ENCODE results near the gene RFX2.

RFX2 gene

GRCh38 chr19:6059396-6059947 is 50.8 kb downstream of the RFX2 start:
- DNase-seq: no peak

DNA sequence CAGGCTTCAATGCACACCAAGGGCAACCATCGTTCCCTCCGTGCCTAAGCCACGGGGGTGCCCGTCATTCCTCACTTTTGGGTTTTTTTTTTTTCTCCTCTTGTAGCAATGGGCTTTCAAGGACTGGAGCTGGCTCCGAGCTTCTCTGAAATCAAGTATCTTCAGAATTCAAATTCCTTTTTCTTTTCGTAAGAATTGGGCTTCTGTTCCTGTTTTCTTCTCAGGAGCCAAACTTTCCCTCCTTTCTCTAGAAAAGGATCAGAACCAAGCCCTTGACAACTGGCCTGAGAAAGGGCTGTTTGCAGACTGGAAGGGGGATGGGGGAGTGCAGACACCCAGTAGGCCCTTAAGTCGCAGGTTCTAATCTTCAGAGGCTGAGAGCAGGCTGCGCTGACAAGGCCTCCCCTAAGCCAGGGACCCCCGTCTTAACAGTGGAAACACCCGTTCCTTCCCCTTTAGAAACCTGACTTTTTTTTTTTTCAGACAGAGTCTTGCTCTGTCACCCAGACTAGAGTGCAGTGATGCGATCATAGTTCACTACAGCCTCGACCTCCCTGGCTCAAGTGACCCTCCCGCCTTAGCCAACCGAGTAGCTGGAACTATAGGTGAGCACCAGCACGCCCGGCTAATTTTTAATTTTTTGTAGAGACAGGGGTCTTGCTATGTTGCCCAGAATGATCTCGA is 51.6 kb downstream of the RFX2 start:
- no peak for DNase-seq

GRCh38 chr19:6057651-6058517 is 52.4 kb downstream of the RFX2 start:
- DNase-seq: no peak

DNA sequence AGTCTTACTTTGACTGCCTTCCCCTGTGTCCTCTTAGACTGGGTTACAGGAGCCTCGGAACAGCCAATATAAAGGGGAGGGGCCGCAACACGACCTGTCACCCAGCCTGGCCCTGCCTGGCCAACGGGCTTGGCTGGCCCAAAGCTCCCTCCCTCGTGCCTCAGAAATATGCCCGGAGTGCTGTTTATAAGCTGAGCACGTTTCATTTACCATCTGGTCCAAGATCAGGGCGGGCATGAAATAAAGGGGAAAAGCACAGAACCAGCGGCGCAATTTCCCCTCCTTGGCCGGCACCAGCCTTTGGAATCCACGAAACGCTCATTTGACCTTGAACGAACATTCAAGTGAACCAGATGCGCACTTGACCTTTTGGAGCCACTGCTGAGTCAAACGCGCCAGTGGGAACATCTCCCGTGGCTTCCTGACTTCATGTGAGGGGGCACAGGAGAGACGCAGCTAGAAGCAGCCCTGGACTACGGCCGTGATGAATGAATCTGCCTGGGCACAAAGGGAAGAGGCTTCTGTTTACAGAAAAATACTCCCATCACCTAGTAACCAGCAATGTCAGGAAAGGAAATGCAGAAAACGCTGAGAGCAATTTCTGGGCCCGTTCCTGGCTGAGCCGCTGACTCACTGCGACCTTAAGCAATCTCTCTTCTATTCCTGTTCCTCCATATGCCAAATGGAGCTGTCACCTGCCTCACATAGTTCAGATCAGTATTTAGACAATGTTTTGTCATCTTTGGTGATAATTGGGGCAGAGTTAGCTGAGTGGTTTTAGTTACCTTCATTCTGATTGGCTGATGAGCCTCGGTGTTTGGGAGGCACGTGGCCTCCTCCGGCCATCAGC is 53.3 kb downstream of the RFX2 start:
- peak; percentile 97 for DNase-seq

DNA sequence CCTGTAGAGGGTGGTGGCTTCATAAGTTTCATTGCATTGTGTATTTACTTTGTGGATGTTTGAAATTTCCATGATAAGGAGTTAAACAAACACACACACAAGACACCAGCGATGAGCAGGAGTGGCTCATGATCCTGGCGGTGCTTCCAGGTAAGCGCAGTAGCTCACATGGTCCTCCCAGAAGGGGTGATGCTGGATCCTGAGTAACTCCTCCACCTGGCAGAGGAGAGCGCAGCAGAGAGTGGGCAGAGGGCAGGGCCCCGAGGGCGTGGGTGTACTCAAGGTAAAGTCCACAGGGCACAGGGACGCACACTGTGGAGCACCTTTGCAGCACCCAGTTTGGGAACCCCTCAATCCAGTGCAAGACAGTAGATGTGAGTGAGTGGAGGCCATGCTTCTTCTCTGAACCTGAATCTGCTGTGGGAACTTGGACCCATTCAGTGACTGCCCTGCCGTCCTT is 54.0 kb downstream of the RFX2 start:
- no peak for DNase-seq

DNA sequence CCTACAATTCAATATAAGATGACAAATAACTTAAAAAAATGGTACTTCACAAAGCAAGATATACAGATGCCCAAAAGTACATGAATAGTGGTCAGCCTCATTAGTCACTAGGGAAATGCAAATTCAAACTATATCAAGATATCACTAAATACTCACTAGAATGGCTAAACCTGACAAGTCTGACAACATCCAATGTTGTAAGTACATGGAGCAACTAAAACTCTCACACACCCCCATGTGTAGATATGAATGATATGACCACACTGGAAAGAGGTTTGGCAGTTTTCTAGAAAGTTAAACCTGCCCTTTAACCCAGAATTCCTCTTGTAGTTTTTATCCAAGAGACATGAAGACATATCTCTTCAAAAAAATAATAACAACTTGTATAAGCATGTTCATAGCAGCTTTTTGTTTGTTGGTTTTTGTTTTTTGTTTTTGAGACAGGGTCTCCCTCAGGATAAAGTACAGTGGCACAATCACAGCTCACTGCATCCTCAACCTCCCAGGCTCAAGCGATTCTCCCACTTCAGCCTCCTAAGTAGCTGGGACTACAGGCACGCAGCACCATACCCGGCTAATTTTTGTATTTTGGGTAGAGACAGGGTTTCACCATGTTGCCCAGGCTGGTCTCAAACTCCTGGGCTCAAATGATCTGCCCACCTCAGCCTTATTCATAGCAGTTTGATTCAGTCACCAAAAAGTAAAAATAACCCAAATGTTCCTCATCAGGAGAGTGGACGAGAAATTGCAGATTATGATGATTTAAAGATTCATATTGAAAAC is 55.1 kb downstream of the RFX2 start:
- DNase-seq: peak in 1 of 2 donors; percentile 32

DNA sequence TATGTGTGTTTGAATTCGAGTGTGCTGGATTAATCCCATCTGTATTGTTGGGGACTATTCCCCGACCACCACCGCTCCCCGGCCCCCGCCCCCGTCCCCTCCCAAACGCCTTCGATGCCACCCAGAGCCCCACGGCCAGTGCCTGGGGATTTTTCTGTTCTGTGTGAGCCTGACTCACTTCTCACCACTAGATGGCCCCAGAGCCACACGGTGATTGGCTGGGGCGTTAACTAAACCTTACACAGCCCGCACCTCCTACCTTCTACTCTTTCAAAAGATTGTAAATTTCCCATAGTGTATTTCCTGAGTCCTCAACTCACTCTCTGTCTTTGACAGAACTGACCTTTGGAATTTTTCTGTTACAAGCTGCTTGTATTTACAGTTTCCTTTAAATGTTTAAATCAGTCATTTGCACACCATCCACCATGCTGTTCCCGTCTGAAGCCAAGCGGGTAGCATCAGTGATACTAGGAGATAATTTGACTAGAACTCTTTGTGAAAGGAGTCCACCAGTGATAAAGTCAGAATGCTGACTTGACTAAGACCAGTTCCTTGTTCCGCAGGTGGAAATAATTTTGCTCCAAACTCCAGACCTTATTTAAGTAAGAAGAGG is 61.4 kb downstream of the RFX2 start:
- DNase-seq: peak; percentile 82 to 85

DNA sequence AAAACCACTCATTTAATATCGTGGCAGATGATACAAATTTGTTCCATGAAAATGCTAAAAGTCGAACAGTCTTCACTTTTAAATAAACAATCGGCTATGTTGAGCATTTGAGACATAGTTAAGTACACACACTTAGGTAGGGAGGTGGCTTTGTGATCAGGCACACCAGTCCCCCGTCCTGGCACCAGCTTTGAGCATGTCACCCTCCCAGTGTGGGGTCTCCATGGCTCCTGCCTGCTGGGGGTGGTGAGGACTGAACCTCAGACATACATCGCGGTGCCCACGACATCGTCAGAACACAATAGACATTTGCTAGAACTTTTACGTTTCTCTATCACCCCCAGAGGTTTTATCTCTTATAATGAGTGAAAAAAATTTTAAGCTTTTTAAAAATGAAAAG is 62.0 kb downstream of the RFX2 start:
- no peak for DNase-seq

GRCh38 chr19:6047741-6048251 is 62.5 kb downstream of the RFX2 start:
- DNase-seq: peak; percentile 22 to 43

GRCh38 chr19:6047256-6047655 is 63.0 kb downstream of the RFX2 start:
- no peak for DNase-seq

- DNase-seq: no peak
These were observed 65.2 kb downstream of the RFX2 start for GRCh38 chr19:6045108-6045507.

GRCh38 chr19:6044056-6044805 is 66.1 kb downstream of the RFX2 start:
- no peak for DNase-seq

GRCh38 chr19:6042776-6043726 is 67.2 kb downstream of the RFX2 start:
- DNase-seq: no peak

DNA sequence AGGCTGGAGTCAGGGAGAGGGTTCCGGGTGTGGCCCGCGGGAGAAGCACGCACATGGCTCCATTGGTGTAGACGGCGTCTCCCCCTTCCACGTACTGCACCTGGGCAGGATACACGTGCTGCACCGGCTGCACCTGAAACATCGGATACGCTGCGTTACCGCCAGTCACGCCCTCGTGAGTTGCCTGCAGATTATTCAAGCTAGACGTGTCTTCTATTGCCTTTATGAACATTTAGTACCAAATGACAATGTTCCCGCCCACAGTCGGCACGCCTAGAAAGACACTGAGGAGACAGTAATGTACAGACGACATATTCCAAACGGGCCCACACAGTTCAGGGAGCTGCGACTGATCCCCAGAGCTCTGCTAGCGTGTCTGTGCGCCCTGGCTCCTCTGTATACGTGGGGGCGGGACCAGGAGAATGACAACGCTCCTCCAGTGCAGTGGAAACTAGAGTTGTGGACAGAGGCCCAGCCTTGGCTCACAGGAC is 68.3 kb downstream of the RFX2 start:
- DNase-seq: no peak

DNA sequence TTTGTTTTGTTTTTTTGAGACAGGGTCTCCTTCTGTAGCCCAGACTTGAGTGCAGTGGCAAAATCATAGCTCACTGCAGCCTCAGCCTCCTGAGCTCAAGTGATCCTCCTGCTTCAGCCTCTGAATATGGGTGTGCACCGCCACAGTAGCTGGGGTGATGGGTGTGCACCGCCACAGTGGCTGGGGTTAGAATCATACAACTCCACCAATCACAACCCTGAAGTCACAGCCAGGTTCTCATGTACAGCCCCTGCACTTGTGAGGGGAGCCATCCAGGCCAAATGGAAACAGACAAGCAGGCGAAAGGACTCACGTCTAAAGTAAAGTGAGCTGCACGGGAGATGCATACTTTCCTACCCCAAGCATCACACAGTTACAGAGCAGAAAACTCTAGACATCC is 69.2 kb downstream of the RFX2 start:
- no peak for DNase-seq

DNA sequence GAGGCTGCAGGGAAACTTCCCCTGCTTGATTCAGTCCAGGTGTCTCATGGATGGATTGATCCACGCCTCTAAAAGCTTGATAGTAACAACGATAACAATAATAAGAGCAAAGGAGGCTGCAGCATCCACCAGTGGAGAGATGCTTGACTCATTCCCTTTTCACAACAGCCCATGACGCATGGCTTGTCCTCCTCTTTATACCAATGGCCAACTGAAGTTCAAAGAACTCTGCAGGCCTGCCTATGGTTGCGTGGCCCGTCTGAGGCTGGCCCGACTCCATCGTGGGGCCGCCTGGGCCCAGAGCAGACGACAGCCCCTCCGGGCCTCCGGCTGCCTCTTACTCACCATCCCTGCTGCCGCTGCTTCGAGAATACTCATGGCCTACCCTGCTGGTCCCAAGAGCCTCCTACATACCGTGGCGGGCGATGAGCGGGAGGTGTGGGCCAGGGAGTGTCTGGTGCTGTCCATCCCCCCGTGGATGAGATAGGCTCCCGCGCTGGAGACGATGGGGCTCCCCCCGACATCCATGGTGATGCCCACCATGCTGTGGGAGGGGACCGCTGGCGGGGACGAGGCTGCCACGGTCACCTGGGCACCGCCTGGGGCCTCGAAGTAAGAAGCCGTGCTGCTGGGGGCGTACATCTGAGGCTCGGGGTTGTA is 70.6 kb downstream of the RFX2 start:
- DNase-seq: no peak

- DNase-seq: no peak
These were observed 71.5 kb downstream of the RFX2 start for GRCh38 chr19:6038634-6039405.

DNA sequence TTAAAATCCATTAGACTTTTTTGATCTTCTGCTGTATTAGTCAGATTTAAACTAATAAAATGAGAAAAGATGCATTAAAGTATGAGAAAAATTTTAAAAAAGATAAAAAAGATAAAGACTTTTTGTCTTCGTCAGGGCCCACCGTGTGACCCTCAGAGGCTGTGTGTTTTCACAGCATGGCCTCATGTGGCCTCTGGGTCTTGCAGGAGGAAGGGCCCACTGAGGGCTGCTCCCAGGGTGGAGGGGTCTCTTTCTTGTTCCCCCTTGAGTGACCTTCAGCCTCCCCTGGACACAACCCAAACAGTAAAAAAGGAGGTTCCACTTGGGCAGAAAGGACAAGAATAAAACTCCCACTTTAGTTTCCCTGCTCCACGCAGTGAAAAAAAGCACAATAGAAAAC is 75.3 kb downstream of the RFX2 start:
- DNase-seq: no peak

Data from inflammatory macrophage (primary cell).